Brain microvascular endothelial cell (primary cell): ENCODE results near the gene CLSTN2.

Source experiments
- DNase-seq: peaks from one replicate; pipeline ENCODE4 v3.0.0-alpha.2; 2020
- H3K27ac ChIP-seq: fragments of 250-450 bp; sonication (Bioruptor Pico); 2 replicates; pipeline ENCODE4 v1.5.1; 2020; ENCODE audit warnings: mild to moderate bottlenecking, moderate library complexity
- H3K27me3 ChIP-seq: fragments of 250-450 bp; sonication (Bioruptor Pico); replicated peaks from 2 replicates; pipeline ENCODE4 v1.5.1; 2020; ENCODE audit warnings: mild to moderate bottlenecking
- H3K36me3 ChIP-seq: fragments of 250-450 bp; sonication (Bioruptor Pico); replicated peaks from 2 replicates; pipeline ENCODE4 v1.5.1; 2020; ENCODE audit warnings: mild to moderate bottlenecking
- H3K4me3 ChIP-seq: 2 replicates; pipeline ENCODE4 v1.5.1; 2011; ENCODE audit warnings: low read depth, mild to moderate bottlenecking, control low read depth, low read length, moderate library complexity
- CTCF ChIP-seq: IDR thresholded peaks from 2 replicates; pipeline ENCODE4 v1.5.1; 2011; ENCODE audit warnings: low read depth, mild to moderate bottlenecking, moderate library complexity, low read length, control low read depth, inconsistent platforms; ENCODE audit errors: missing control alignments
- in situ Hi-C: cut with HindIII; loops from 2 replicates; pipeline ENCODE4 v1.10.0; 2017; ENCODE audit warnings: low sequenced_read_pairs, low pct_ligation_motif_present

CLSTN2 gene

GRCh38 chr3:139894643-139894989 lies 40.4 kb upstream of the CLSTN2 start:
- H3K4me3 ChIP-seq: no peak overlapping the region
- H3K27me3 ChIP-seq: no peaks in the 10 kb centered on the region
- in situ Hi-C loops: no loop called here
- DNase-seq: no peak
- H3K27ac ChIP-seq: no peak overlapping the region
- H3K36me3 ChIP-seq: no peaks in the 10 kb centered on the region
- TF ChIP-seq CTCF: no peak

- in situ Hi-C loops: no loop called here
- no peak overlapping the region for H3K4me3 ChIP-seq
- no peak for DNase-seq
- H3K27ac ChIP-seq: no peak overlapping the region
- H3K27me3 ChIP-seq: no peaks in the 10 kb centered on the region
- H3K36me3 ChIP-seq: no peaks in the 10 kb centered on the region
- no peak for TF ChIP-seq CTCF
Measured at GRCh38 chr3:139897759-139898158, 37.2 kb upstream of the CLSTN2 start.

GRCh38 chr3:139906418-139906817 lies 28.6 kb upstream of the CLSTN2 start:
- peak; percentile 80 for DNase-seq
- no peak for TF ChIP-seq CTCF

GRCh38 chr3:139909811-139910210 lies 25.2 kb upstream of the CLSTN2 start:
- Histone ChIP-seq H3K27me3 (no peaks in the 10 kb centered on the region), H3K4me3 (no peak overlapping the region), H3K36me3 (no peaks in the 10 kb centered on the region), H3K27ac (no peak overlapping the region)
- no peak for TF ChIP-seq CTCF
- in situ Hi-C loops: no loop called here
- no peak for DNase-seq

More at GRCh38 chr3:139906418-139906817, 28.6 kb upstream of the CLSTN2 start:
- in situ Hi-C loops: no loop called here
- Histone ChIP-seq H3K27ac (no peak overlapping the region), H3K4me3 (no peak overlapping the region), H3K27me3 (no peaks in the 10 kb centered on the region), H3K36me3 (no peaks in the 10 kb centered on the region)

GRCh38 chr3:139916271-139916670 lies 18.7 kb upstream of the CLSTN2 start:
- Histone ChIP-seq H3K27me3 (no peaks in the 10 kb centered on the region), H3K36me3 (no peaks in the 10 kb centered on the region), H3K27ac (no peak overlapping the region), H3K4me3 (no peak overlapping the region)
- in situ Hi-C loops: no loop called here
- no peak for DNase-seq
- TF ChIP-seq CTCF: no peak

GRCh38 chr3:139917226-139917785 lies 17.7 kb upstream of the CLSTN2 start:
- Histone ChIP-seq H3K36me3 (no peaks in the 10 kb centered on the region), H3K27ac (no peak overlapping the region), H3K4me3 (no peak overlapping the region), H3K27me3 (no peaks in the 10 kb centered on the region)
- no peak for DNase-seq
- in situ Hi-C loops: no loop called here
- no peak for TF ChIP-seq CTCF
